Measurements from ENCODE around the gene CFAP299.

Gene CFAP299

DNA sequence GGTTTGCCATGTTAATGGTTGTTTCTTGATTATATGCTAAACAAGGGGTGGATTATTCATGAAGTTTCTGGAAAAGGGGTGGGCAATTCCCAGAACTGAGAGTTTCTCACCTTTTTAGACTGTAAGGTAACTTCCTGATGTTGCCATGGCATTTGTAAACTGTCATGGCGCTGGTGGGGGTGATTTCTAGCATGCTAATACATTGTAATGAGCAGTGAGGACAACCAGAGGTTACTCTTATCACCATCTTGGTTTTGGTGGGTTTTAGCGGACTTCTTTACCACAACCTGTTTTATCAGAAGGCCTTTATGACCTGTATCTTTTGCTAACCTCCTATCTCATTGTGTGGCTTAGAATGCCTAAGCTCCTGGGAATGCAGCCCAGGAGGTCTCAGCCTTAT, 81.5 kb downstream of the CFAP299 start:
- H3K4me2 ChIP-seq (ENCODE audit: low read depth, low read length, poor library complexity, severe bottlenecking), result no peak overlapping the region

DNA sequence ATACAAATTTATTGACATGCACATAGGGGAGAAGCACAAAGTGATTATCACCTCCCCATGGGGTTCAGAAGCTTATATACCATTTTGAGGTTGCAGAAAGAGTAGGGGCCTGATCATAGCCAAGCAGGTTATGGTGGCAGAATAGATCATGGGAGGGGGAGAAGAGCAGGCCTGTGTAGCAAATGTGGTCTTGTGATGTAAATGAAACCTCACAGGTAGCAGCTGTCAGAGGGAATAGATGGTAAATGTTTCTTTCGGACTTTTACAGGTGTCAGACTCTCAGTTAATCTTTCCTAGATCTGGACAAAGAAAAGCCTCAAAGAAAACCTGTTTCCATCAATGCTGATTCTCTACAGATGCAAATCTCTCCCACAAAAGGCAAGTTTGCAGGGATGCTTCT, 84.4 kb downstream of the CFAP299 start:
- Histone ChIP-seq H3K9me2 (replicated peaks; ENCODE audit: low read depth, low read length) (no peaks in the 10 kb centered on the region), H3K4me1 (ENCODE audit: insufficient read depth, low read length, poor library complexity, severe bottlenecking) (peaks cover 9% of the 10 kb centered on the region), H3K9ac (ENCODE audit: low read depth, low read length, poor library complexity, severe bottlenecking) (no peak overlapping the region), H4K20me1 (ENCODE audit: insufficient read depth, low read length, poor library complexity, severe bottlenecking) (no peaks in the 10 kb centered on the region), H3F3A (ENCODE audit: low read depth) (no peaks in the 10 kb centered on the region), H2AFZ (ENCODE audit: low read length) (no peak overlapping the region), H3K27me3 (ENCODE audit: insufficient read depth, low read length, poor library complexity, severe bottlenecking) (no peaks in the 10 kb centered on the region), H3K36me3 (ENCODE audit: insufficient read depth, low read length) (no peaks in the 10 kb centered on the region), H3K4me2 (ENCODE audit: low read depth, low read length, poor library complexity, severe bottlenecking) (no peak overlapping the region), H3K4me3 (ENCODE audit: low read length, poor library complexity, severe bottlenecking) (no peak overlapping the region), H3K79me2 (ENCODE audit: insufficient read depth, low read length) (no peaks in the 10 kb centered on the region), H3K9me3 (ENCODE audit: insufficient read depth, low read depth, low read length) (no peaks in the 10 kb centered on the region)
- TF ChIP-seq, protein P1, sequence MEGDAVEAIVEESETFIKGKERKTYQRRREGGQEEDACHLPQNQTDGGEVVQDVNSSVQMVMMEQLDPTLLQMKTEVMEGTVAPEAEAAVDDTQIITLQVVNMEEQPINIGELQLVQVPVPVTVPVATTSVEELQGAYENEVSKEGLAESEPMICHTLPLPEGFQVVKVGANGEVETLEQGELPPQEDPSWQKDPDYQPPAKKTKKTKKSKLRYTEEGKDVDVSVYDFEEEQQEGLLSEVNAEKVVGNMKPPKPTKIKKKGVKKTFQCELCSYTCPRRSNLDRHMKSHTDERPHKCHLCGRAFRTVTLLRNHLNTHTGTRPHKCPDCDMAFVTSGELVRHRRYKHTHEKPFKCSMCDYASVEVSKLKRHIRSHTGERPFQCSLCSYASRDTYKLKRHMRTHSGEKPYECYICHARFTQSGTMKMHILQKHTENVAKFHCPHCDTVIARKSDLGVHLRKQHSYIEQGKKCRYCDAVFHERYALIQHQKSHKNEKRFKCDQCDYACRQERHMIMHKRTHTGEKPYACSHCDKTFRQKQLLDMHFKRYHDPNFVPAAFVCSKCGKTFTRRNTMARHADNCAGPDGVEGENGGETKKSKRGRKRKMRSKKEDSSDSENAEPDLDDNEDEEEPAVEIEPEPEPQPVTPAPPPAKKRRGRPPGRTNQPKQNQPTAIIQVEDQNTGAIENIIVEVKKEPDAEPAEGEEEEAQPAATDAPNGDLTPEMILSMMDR (conservative IDR thresholded peaks at IDR 0.05; ENCODE audit: low read length), result no peak
- TF ChIP-seq EZH2phosphoT487 (IDR thresholded peaks at IDR 0.05; ENCODE audit: borderline replicate concordance), result no peak

More for the DNA sequence above, 81.5 kb downstream of the CFAP299 start:
- TF ChIP-seq, protein P1 (conservative IDR thresholded peaks at IDR 0.05; ENCODE audit: low read length), result no peak
- TF ChIP-seq EZH2phosphoT487 (IDR thresholded peaks at IDR 0.05; ENCODE audit: borderline replicate concordance), result no peak
- no peak overlapping the region for H3K9ac ChIP-seq (ENCODE audit: low read depth, low read length, poor library complexity, severe bottlenecking)
- H3K4me1 ChIP-seq (ENCODE audit: insufficient read depth, low read length, poor library complexity, severe bottlenecking), result no peaks in the 10 kb centered on the region
- no peak overlapping the region for H2AFZ ChIP-seq (ENCODE audit: low read length)
- H3K9me2 ChIP-seq (replicated peaks; ENCODE audit: low read depth, low read length), result no peaks in the 10 kb centered on the region
- H3K79me2 ChIP-seq (ENCODE audit: insufficient read depth, low read length), result no peaks in the 10 kb centered on the region
- no peaks in the 10 kb centered on the region for H3K36me3 ChIP-seq (ENCODE audit: insufficient read depth, low read length)
- H3K27me3 ChIP-seq (ENCODE audit: insufficient read depth, low read length, poor library complexity, severe bottlenecking), result no peaks in the 10 kb centered on the region
- H3F3A ChIP-seq (ENCODE audit: low read depth), result no peaks in the 10 kb centered on the region
- no peaks in the 10 kb centered on the region for H3K9me3 ChIP-seq (ENCODE audit: insufficient read depth, low read depth, low read length)
- no peak overlapping the region for H3K4me3 ChIP-seq (ENCODE audit: low read length, poor library complexity, severe bottlenecking)
- H4K20me1 ChIP-seq (ENCODE audit: insufficient read depth, low read length, poor library complexity, severe bottlenecking), result no peaks in the 10 kb centered on the region

DNA sequence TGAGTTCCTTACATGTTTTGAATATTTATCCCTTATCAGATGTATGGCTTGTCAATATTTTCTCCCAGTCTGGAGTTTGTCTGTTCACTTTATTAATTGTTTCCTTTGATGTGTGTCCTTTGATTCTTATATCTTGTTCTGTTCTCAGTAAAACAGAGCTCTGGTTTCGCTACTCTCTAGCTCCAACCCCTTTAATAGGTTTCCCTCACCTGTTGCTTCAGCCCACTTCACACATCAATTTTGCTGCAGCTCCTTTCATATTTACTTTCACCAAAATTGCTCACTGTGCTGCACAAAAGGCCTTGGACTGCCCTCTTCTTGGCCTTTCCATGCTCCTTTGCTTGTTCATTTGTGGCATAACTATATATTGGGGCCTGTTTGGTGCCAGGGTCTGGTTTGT, 85.1 kb downstream of the CFAP299 start:
- Histone ChIP-seq H2AFZ (ENCODE audit: low read length) (no peak overlapping the region), H3K36me3 (ENCODE audit: insufficient read depth, low read length) (no peaks in the 10 kb centered on the region), H3K4me2 (ENCODE audit: low read depth, low read length, poor library complexity, severe bottlenecking) (no peak overlapping the region), H3K4me1 (ENCODE audit: insufficient read depth, low read length, poor library complexity, severe bottlenecking) (peaks cover 14% of the 10 kb centered on the region), H3K27me3 (ENCODE audit: insufficient read depth, low read length, poor library complexity, severe bottlenecking) (no peaks in the 10 kb centered on the region), H4K20me1 (ENCODE audit: insufficient read depth, low read length, poor library complexity, severe bottlenecking) (no peaks in the 10 kb centered on the region), H3K79me2 (ENCODE audit: insufficient read depth, low read length) (no peaks in the 10 kb centered on the region), H3K9me3 (ENCODE audit: insufficient read depth, low read depth, low read length) (no peaks in the 10 kb centered on the region), H3K4me3 (ENCODE audit: low read length, poor library complexity, severe bottlenecking) (no peak overlapping the region), H3K9me2 (replicated peaks; ENCODE audit: low read depth, low read length) (no peaks in the 10 kb centered on the region), H3F3A (ENCODE audit: low read depth) (no peaks in the 10 kb centered on the region), H3K9ac (ENCODE audit: low read depth, low read length, poor library complexity, severe bottlenecking) (no peak overlapping the region)
- TF ChIP-seq, protein P1 (conservative IDR thresholded peaks at IDR 0.05; ENCODE audit: low read length), result no peak
- no peak for TF ChIP-seq EZH2phosphoT487 (IDR thresholded peaks at IDR 0.05; ENCODE audit: borderline replicate concordance)

All from Loucy (cell line).